Transverse colon (tissue), 4 donors: Measurements from ENCODE around the gene G6PC2.

ENCODE experiments used
- CTCF ChIP-seq, 5 experiments: fragments of 200-600 bp in 3 of 5; fragments of 450-650 bp in 2 of 5; sonication (generic) in 3 of 5; IDR thresholded peaks; 1 replicate in 2 of 5; 2 replicates in 3 of 5; pipeline ENCODE4 v1.5.1; 2016 to 2017; ENCODE audit warnings: antibody characterized with exemption in 5 of 5, inconsistent platforms in 3 of 5, mild to moderate bottlenecking in 2 of 5, moderate library complexity in 1 of 5
- EP300 ChIP-seq: sonication (generic); formaldehyde crosslinking; IDR thresholded peaks from one replicate; pipeline ENCODE4 v1.6.1; 2017; ENCODE audit warnings: antibody characterized with exemption, low read depth
- POLR2A ChIP-seq: fragments of 450-650 bp; IDR thresholded peaks from one replicate; pipeline ENCODE4 v1.6.1; 2016; ENCODE audit warnings: antibody characterized with exemption, mild to moderate bottlenecking, moderate library complexity
- POLR2AphosphoS5 ChIP-seq, 3 donors: sonication (generic); formaldehyde crosslinking; IDR thresholded peaks; one replicate each; pipeline ENCODE4 v1.6.1; 2016; ENCODE audit warnings: antibody characterized with exemption in 3 of 3

GRCh38 chr2:168920504-168921157 is 19.5 kb downstream of the G6PC2 start:
- TF ChIP-seq CTCF (IDR thresholded peaks at IDR 0.05) (peak; percentile 58 to 73 (median 69)), EP300 (no peak), POLR2AphosphoS5 (IDR thresholded peaks at IDR 0.05) (no peak), POLR2A (no peak)
